NCI-H187 (cell line): ENCODE measurements around the gene HMGXB4.
"Not testable (repeated sequence)": the region's sequence is repeated elsewhere in the genome, so short reads cannot be mapped to it uniquely, and the experiment has no call there.

Experiments used
- DNase-seq, 2 experiments: peaks; one replicate each; lab custom pipeline; 2025; lab: John Stamatoyannopoulos, UW

HMGXB4 gene, protein sequence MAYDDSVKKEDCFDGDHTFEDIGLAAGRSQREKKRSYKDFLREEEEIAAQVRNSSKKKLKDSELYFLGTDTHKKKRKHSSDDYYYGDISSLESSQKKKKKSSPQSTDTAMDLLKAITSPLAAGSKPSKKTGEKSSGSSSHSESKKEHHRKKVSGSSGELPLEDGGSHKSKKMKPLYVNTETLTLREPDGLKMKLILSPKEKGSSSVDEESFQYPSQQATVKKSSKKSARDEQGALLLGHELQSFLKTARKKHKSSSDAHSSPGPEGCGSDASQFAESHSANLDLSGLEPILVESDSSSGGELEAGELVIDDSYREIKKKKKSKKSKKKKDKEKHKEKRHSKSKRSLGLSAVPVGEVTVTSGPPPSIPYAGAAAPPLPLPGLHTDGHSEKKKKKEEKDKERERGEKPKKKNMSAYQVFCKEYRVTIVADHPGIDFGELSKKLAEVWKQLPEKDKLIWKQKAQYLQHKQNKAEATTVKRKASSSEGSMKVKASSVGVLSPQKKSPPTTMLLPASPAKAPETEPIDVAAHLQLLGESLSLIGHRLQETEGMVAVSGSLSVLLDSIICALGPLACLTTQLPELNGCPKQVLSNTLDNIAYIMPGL

DNA sequence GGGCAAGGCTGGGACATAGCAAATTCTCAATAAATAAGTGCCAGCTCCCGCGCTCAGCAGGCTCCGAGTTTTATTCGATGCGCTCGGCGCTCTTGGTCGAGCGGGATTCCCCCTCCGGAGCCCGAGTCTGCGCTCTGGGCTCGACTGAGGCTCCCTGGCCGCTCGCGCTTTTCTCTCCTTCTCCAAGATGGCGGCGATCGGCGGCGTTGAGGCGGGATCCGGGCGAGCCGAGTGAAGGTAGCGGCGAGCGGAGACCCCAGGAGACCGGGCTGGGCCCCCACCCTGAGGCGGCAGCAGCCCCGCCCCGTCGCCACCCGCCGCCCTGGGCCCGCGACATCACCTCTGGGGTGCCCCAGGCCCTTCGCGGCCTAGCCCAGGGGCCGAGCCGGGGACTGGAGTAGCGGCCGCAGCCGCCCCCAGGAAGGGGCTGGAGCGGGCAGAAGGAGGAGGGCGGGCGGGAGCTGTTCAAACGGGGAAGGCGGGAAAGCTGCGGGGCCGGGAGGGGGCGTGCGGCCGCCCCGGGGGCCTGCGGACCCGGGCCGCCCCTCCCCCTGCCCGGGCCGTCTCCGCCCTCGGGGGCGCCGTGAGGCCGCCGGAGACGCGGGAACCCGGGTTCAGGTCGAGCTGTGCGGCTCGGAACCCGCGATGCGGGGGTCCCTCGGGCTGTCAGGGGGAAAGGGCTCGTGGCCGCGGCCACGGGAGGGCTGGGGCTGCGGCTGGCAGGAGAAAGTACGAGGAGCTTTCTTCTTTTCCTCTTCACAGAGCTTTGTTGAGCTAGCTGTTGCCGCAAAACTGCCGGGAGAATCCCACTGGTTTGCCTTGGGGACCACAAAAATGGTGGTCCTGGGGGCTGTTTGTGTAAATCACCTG lies at the start of gene HMGXB4:
Gene HMGXB4 (plus strand): TSS at position 173 of the 870 bp plus-strand sequence. CDS start 4,898 bp downstream, outside the sequence.
- DNase-seq = peak; percentile 16 to 41

DNA sequence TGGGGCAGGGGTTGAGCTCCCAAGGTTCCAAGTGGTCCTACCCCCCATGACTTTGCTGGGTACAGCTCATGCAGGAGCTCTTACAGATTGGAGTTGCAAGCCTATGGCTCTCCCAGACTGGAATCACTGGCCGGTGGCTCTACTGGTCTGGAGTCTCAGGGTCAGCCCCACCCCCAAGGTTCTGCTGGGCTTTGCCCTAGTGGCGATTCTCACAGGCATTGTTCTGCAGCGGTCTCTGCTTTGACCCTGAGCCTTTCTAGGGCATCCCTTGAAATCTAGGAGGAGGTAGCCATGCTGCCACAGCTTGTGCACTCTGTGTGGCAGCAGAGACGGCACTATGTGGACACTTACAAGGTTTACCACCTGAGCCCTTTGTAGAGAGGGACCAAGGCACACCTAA lies 49.3 kb upstream of the HMGXB4 start:
- DNase-seq = no peak

DNA sequence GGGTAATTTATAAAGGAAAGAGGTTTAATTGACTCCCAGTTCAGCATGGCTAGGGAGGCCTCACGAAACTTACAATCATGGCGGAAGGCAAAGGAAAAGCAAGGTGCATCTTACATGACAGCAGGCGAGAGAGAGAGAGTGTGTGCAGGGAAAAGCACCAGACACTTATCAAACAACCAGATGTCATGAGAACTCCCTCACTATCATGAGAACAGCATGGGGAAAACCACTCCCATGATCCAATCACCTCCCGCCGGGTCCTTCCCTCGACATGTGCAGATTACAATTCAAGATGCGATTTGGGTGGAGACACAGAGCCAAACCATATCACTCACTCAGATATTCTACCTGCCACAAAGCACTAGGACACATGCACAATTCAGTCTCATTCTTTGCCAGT lies 48.1 kb upstream of the HMGXB4 start:
- no peak for DNase-seq

DNA sequence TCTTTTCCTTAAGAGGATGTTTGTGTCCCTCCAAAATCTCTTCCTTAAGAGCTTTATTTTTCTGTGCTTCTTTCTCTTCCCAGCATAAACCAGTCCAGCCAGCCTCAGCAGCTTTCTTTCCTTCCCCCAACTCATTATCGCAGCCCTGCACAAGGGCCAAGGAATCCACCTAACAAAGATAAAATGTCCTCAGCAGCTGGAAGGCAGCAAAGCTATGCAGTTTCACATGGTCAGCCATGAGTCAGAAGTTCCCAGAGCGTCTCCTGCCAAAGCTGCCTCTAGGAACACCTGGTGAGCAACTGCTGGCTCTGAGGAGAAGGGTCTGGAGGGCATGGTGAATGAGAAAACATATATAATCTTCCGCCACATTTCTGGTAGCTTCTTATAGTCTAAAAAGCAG lies 45.3 kb upstream of the HMGXB4 start:
- no peak for DNase-seq

- no peak for DNase-seq
Observed at GRCh38 chr22:35212996-35213395, 44.3 kb upstream of the HMGXB4 start.

GRCh38 chr22:35214968-35215367 lies 42.3 kb upstream of the HMGXB4 start:
- DNase-seq = no peak

DNA sequence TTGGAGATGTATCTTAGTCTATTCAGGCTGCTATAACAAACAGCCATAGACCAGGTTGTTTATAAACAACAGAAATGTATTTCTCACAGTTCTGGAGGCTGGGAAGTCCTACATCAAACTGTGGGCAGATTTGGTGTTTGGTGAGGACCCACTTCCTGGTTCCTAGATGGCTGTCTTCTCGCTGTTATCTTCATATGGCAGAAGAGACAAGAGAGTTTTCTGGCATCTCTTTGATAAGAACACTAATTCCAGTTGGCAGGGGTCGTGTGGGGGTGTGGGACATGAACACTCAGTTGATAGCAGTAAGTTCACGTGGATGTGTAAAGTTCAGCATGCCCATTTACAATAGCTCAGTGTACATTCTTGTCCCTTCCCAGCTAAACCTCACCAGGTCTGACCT lies 41.3 kb upstream of the HMGXB4 start:
- no peak for DNase-seq

DNA sequence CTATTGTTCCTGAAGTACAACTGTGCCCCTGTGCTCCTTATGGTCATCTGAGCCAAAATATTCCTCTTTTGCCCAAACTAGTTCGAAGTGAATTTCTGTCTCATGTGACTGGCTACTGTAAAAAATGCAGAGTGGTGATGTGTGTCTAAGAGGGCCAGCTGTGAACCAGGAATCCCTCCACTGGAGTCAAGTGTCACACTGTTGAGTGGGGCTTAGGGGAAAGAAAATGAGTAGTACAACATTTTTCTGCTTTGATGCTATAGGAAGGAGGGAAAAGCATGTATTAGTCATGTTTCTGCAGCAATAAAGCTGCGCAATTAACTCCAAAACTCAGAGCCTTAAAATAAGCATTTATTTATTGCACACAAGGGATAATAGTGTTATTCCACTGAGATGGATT lies 39.8 kb upstream of the HMGXB4 start:
- DNase-seq = no peak

- DNase-seq = no peak
Observed at GRCh38 chr22:35218079-35218478, 39.2 kb upstream of the HMGXB4 start.

- no peak for DNase-seq
Observed at GRCh38 chr22:35219012-35219411, 38.3 kb upstream of the HMGXB4 start.

GRCh38 chr22:35220221-35220620 lies 37.1 kb upstream of the HMGXB4 start:
- DNase-seq = no peak

DNA sequence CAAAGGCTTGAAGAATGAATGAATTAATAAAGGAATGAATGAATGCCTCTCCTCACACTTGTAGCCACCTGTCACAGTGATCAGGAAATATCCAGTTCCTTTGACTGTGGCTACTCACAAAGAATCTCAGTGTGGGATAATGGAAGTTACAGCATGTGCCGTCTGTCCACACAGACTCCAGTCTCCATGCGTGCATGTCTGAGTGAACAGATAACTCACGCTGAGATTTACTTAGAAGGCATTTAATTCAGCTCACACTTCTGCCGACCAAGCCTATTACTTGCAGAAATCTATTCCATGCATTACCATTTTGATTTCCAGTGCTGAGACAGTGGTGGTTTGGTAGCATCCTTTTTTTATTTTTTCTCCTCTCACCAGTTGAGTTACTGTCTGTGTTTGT lies 32.3 kb upstream of the HMGXB4 start:
- DNase-seq = no peak

DNA sequence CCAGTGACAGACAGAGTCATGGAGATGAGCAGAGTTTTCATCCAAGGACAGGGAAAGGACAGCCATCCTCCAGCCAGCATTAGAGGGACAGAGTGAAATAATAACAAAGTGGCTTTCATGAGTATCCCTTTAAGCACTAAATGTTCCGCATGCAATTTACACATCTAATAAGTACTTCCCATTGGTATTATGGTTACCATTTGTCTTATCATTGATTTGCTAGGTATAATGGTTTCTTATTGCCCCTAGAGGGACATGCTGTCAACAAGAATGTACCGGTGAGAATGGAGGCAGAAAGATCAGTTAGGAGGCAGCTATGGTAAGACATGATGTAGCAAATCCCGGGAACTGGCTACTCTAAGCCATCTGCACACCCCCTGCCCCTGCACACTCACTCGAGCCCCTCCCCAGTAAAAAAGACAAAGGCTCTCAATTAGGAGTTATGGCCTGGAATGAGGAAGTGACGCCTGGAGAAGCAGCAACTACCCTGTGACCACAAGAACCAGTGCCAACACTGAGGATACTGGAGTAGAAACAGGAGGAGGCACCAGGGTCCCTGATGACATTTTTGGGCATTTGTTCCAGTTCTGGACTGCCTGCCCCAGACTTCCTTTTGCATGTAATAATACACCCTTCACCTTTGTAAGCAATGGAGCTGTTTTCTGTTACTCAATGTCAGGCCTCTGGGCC lies 30.2 kb upstream of the HMGXB4 start:
- DNase-seq = no peak

- no peak for DNase-seq
Observed at GRCh38 chr22:35229865-35230264, 27.4 kb upstream of the HMGXB4 start.

- no peak for DNase-seq
Observed at GRCh38 chr22:35230417-35230816, 26.9 kb upstream of the HMGXB4 start.

DNA sequence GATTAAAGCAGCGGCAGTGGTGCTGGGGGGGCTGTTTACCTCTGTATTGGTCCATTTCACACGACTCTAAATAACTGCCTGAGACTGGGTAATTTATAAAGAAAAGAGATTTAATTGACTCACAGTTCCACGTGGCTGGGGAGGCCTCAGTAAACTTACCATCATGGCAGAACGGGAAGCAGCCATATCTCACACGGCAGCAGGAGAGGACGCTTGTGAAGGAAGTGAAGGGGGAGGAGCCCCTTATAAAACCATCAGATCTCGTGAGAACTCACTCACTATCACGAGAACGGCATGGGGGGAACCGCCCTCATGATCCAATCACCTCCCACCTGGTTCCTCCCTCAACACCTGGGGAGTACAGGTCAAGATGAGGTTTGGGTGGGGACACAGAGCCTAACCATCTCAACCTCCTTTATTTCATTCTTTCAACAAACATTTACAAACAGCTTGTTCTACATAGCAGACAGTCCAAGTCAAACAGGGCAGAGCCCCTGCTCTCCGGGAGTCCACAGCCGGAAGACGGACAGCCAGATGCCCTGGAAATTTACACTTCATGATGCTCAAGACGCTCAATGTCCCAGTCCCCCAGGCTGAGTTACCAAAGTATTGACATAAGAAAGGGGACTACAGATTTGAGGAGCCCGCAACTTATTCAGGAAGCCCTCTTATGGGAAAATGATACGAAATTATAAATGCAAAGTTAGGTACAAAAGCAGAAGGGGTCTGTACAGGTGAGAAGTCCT lies 26.3 kb upstream of the HMGXB4 start:
- DNase-seq = no peak

DNA sequence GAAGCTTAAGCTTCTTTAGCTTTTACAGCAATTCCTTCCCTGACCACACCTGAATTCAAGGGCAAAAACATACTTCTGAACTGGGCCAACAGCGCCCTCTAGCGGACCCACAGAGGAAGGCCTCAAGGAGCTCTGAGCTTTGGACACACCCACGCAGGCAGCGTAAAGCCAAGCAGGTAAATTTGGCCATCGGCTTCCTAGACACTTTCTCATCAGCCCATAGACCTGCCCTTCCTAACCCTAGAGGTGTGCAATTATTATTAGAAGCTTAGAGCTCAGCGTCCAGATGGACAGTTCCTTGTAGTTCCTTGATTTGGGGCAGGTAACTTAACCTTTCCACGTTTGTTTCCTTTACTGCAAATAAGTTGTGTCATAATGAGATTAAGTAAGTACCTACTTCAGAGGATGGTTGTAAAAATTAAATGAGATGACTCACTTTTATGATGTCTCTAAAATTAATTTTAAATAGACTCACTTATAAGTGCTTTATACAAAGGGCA lies 25.7 kb upstream of the HMGXB4 start:
- peak; percentile 10 to 36 for DNase-seq

- not testable (repeated sequence) for DNase-seq
Observed at GRCh38 chr22:35238749-35239148, 18.5 kb upstream of the HMGXB4 start.

DNA sequence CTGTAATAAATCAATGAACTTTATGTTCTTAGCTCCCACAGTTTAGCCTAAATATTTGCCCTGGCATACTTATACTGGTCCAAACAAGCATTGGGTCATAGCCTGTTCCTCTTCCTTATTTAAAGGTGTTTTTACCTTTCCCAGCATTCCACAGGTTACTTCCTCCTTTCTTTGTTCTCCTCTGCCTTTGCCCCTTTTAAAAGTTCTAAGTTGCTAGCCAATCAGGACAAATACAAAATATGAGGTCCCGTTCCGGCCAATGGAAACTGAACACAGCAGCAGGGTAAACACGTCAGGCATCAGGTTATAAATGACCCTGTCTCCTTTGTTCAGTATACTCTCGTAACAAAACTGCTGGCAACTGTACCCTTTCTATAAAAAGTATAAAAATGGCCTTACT lies 12.8 kb upstream of the HMGXB4 start:
- DNase-seq = not testable (repeated sequence)

GRCh38 chr22:35250156-35250555 lies 7.1 kb upstream of the HMGXB4 start:
- no peak for DNase-seq

DNA sequence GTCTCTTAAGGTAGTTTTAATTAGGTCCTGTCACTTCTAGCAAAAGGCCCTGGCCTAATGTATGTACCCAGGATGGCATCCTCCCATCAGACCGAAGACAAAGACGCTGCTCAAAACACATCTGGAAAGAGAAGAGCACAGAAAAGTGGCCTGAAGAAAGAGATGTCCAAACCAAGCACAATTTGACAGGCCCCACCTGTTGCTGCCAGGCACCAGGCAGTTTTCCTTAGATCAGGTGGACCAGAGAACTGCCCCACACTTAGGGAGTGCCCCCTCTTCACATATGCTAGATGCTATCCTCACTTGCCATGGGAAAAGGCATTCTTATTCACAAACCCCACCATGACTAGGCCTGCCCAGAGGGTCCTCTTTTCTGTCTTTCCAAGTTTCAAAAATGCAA lies 3.3 kb upstream of the HMGXB4 start:
- no peak for DNase-seq
